Activated T-cell treated with anti-CD3 and anti-CD28 coated beads, Interleukin-2, amount 50 U/mL, for 48 hours (primary cell): ENCODE measurements around the gene KCNMB3.
A peak's percentile ranks its signal among the peaks of the same experiment; 100 is the strongest.
"Not testable (repeated sequence)": the region's sequence is repeated elsewhere in the genome, so short reads cannot be mapped to it uniquely, and the experiment has no call there.

Source experiments
- DNase-seq, 2 experiments: peaks; one replicate each; pipeline ENCODE4 v3.0.0-alpha.2; 2020

KCNMB3 gene

GRCh38 chr3:179263134-179263533, 12.2 kb upstream of the KCNMB3 start:
- no peak for DNase-seq

- peak; percentile 63 to 78 for DNase-seq
Measured at GRCh38 chr3:179260949-179261765, 10.2 kb upstream of the KCNMB3 start.

GRCh38 chr3:179259959-179260756, 9.2 kb upstream of the KCNMB3 start:
- DNase-seq: peak in 1 of 2 experiments; percentile 22

GRCh38 chr3:179258820-179259219, 7.9 kb upstream of the KCNMB3 start:
- DNase-seq: no peak

- DNase-seq: not testable (repeated sequence)
Measured at GRCh38 chr3:179257742-179258141, 6.8 kb upstream of the KCNMB3 start.

GRCh38 chr3:179256813-179257212, 5.9 kb upstream of the KCNMB3 start:
- DNase-seq: no peak

GRCh38 chr3:179247289-179248015, 3.5 kb downstream of the KCNMB3 start:
- no peak for DNase-seq

- DNase-seq: no peak
Measured at GRCh38 chr3:179244878-179245277, 6.0 kb downstream of the KCNMB3 start.

GRCh38 chr3:179242859-179243258, 8.1 kb downstream of the KCNMB3 start:
- not testable (repeated sequence) for DNase-seq

- not testable (repeated sequence) for DNase-seq
Measured at GRCh38 chr3:179240299-179240698, 10.6 kb downstream of the KCNMB3 start.

GRCh38 chr3:179236669-179237301, 14.1 kb downstream of the KCNMB3 start:
- no peak for DNase-seq

- no peak for DNase-seq
Measured at GRCh38 chr3:179234199-179234598, 16.7 kb downstream of the KCNMB3 start.

GRCh38 chr3:179233043-179233442, 17.9 kb downstream of the KCNMB3 start:
- no peak for DNase-seq

- no peak for DNase-seq
Measured at GRCh38 chr3:179229177-179229576, 21.7 kb downstream of the KCNMB3 start.

GRCh38 chr3:179227349-179227748, 23.6 kb downstream of the KCNMB3 start:
- no peak for DNase-seq

- DNase-seq: no peak
Measured at GRCh38 chr3:179224584-179224983, 26.3 kb downstream of the KCNMB3 start.

GRCh38 chr3:179223548-179223947, 27.4 kb downstream of the KCNMB3 start:
- DNase-seq: no peak

GRCh38 chr3:179218213-179218612, 32.7 kb downstream of the KCNMB3 start:
- not testable (repeated sequence) for DNase-seq

- DNase-seq: not testable (repeated sequence)
Measured at GRCh38 chr3:179215550-179215949, 35.4 kb downstream of the KCNMB3 start.

GRCh38 chr3:179200790-179201189, 50.1 kb downstream of the KCNMB3 start:
- no peak for DNase-seq

- DNase-seq: no peak
Measured at GRCh38 chr3:179196700-179197099, 54.2 kb downstream of the KCNMB3 start.

- no peak for DNase-seq
Measured at GRCh38 chr3:179196098-179196497, 54.8 kb downstream of the KCNMB3 start.

- no peak for DNase-seq
Measured at GRCh38 chr3:179194931-179195330, 56.0 kb downstream of the KCNMB3 start.
